SK-N-DZ (cell line): ENCODE data around the gene TRPM4.
"Not testable (repeated sequence)": the region's sequence is repeated elsewhere in the genome, so short reads cannot be mapped to it uniquely, and the experiment has no call there.

Experiments
- DNase-seq: peaks from one replicate; pipeline ENCODE4 v3.0.0-alpha.2; 2015; ENCODE audit warnings: low spot score

Gene TRPM4

DNA sequence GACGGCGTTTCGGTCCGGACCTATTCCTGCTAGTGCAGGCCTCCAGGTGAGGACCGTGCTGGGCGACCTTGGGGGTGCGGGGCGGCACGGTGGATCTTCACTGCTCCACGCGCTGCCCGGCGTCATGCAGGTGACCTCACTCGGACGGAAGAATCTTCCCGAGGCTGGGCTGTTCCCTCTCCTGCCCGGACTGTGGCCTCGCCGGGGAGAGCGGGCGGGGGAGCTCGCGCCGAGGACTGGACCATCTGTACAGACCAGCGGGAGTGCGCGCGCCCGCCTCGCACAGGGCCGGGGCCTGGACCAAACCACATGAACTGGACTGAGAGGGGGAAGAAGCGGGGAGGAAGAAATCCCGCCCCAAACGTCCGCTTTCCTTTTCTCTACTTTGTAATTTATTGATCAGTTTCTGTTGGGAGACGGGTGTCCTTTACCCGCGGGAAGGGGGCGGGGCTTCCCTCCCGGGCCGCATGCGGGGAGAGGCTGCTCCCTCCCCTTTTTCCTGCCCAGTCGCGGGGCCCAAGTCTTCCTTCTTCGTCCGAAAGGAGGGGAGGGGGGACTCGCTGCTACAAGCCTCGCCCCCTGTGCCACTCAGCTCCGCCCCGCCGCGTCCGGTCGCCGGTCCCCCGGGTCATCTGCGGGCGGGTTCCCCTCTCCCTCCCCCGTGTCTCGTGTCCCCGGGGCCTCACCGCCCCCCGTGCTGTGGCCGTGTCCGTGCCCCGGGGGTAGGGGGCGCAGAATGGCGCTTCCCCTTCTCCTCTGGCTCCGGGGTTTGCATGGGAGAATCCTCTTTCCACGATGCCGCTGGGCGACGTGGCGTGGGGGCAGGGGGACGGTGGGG lies 7.3 kb upstream of the TRPM4 start:
- DNase-seq = peak; percentile 84

DNA sequence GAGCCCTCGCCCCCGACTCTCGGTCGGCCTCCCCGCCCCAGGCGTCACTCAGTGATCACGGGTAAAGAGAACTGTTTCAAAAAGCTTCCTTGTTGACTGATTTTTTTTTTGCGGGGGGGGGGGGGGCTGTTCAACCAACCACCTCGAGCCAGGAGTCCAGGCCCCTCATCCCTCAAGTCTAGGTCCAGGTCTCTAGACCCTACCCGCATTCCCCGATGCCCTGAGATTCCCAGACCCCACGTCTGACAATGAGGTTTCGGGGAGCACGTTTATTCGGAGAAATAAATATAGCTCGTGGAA lies 6.7 kb upstream of the TRPM4 start:
- no peak for DNase-seq

DNA sequence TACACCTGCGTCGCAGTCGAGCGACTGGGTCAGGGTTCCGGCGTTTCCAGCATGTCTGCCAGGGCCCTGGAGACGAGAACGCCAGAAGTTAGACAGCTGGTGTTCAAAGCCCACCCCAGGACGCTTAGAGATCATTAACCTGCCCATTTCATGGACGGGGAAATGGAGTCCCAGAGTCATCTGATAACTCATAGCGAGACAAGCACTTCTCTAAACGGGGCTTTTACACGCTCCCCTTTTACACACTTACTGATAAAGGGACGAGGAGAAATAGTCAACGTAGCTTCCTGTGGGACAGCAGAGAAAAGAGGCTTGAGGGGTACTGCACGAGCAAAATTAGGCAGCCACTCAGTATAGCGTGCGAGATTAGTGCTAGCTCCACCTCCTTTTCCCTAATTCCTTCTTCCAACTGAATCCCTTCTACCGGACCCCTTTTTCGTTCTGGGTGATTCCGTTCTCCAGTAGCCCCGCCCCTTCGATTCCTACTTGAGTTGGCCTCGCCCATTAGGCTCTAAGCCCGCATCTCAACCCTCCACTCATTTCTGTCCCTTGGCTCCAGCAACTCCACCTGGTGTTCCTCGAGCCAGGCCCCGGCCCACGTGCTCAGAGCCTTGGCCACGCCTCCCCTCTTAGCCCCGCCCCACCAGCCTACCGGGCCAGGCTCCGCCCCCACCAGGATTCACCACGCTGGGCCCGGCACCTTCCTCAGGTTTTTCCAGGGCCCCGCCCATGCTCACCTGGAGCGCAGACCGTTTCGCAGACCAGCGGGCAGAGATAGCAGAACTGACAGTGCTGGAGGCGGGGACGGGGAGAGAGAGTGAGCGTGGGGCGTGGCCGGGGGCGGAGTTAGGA lies 6.1 kb upstream of the TRPM4 start:
- no peak for DNase-seq

DNA sequence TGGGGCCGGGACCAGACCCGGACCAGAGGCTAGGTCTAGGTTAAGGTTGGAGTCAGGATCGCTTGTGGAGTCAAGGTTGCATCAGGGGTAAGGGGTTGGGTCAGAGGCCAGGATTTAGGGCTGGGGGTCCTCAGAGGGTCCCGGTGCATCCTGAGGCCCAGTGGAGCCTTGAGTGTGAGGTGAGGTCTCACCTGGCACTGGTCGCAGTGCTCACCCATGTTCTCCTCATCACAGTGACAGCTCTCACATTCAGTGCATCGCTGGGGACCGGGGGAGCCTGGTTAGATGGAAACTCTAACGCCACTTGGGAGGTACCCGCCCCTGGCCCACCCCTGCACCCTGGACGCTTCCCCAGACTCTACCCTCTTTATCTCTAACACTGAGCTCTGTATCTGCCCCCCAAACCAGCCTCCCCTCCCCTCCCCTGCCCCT lies 5.5 kb upstream of the TRPM4 start:
- DNase-seq = no peak

DNA sequence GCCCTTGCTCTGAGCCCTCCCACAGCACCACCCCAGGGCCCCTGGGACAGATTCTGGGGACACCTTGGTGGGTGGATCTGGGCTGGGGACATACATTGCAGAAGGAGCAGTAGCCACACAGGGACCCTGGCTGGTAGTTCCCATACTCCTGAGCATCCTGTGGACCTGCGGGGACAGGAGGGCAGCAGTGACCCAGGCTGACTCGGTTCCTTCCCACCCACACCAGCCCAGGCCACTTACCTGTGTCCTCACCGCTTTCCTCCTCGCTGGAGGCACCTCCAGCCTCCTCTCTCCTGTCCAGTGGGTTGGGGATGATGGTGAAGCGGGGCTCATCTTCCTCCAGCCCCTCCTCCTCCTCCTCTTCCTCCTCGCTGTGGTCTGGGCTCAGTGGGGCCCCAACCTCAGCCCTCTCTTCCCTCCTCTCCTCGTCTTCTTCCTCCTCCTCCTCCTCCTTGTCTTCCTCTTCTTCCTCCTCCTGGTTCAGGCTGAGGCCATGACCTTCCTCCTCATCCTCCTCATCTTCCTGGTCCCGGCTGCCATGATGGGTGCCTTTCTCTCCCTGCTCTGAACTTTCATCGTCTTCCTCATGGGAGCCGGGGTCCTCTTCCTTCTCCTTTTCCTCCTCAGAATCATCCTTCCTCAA lies 4.3 kb upstream of the TRPM4 start:
- DNase-seq = no peak

DNA sequence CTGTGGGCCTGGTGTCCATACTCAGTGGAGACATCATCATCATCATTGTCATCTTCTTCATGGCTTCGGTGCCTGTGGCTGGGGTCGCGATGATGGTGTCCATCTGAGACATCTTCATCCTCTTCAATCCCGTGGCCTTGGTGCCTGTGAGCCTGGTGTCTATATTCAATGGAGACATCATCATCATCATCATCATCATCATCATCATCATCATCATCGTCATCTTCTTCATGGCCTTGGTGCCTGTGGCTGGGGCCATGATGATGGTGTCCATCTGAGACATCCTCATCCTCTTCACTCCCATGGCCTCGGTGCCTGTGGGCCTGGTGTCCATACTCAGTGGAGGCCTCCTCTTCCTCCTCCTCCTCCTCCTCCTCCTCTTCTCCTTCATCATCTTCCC lies 3.3 kb upstream of the TRPM4 start:
- no peak for DNase-seq

DNA sequence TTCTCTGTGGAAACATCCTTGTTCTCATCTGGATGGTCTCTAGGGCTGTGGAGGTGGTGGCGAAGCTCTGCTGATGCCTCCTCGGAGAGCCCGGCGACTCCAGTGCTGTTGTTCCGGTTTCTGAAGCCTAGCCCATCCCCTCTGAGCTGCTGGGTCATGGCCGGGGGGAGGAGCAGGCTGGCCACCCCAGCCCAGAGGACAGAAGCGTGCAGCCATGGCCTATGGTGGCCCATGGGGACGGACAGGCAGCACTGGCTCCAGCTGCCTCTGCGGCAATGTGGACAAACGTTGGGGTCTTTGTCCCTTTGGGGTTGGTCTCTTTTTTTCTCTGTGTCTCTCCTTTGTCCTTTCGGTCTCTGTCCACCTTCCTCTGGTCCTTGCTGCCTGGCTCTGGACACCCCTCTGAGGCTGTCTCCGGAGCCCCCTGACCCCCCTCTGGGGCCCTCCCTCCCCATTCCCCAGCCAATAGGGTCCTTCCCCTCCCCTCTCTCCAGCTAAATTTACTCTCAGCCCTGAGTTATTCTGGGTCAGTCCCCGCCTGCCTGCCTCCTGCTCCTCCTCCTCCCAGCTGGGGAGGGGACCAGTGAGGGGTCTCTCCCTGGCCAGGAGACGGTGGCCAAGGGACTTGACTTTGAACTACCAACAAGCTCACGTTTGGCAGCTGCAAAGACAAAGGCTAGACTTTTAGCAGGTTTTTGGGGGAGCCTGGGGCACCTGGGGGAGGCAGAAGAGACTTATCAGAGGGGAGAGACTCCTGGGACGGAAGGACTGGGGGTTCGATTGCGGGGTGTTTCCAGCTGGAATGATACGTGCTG lies 2.4 kb upstream of the TRPM4 start, which contains the start of gene HRC:
Gene HRC (minus strand): TSS at position 392 of the 815 bp plus-strand sequence. CDS start 159 bp downstream, at position 233.
- no peak for DNase-seq

DNA sequence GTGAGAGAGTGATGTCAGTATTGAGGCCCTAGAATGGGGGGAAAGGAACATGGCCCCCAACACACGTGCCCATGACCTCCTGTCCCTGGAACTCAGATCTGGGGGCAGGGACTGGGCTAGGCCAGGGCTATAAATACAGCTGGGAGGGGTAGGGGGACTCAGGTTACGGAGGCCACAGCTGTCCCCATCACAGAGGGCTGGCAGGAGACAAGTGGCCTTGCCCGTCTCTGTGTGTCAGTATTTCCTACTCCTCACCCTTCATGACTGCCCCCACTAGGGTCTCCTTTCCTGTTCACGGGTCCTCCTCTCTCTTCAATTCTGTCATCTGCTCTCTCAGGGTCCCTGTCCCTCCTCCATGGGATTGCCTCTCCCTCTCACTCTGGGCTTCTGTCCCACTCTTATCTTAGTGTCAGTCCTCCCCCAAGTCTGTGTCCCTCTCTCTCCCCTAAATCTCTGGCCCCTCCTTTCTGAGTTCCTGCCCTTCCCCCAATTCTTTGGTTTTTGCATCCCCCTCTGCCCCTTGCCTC lies 1.7 kb upstream of the TRPM4 start:
- no peak for DNase-seq

DNA sequence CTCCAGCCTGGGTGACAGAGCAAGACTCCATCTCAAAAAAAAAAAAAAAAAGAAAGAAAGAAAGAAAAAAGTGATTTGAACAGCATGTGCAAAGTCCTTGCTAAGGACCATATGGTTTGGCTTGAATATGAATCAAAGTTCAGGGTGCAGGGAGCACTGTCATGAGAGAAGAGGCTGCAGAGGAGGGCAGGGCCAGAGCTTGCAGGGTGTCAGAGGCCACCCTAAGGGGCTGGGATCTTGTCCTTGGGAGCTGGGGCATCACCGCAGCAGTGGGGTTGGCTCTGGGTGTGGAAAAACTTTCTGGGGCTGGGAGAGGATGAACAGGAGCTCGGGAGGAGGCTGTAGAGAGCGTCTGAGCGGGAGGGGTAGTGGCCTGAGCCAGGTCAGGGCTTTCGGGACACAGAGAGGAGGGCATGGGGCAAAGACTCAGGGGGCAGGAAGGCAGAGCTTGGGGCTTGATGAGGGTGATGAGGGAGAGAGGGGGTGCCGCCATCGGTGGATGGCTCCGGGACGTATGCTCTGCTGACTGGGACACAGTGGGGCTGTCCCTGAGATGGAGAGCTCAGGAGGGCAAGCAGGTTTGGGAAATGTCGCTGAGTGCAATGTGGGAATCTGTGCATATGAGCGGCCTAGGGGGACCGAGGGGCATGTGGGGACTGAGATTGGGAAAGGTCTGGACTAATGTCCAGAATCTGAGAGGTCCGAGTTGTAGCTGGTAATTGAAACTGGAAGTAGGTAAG lies 3.0 kb downstream of the TRPM4 start:
- DNase-seq = no peak

DNA sequence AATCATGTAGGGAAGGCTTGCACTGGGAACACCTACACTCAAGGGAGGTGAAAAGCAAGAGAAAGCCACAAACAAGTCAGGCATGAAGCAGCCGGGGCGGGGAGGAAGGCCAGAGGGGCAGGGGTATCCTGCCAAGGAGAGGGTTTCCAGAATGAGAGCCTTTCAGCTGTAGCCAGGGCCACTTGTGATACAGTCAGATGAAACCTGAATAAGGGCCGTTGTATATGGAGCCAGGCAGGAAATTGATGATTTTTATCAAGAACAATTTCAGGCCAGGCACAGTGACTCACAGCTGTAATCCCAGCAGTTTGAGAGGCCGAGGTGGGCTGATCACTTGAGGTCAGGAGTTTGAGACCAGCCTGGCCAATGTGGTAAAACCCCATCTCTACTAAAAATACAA lies 4.4 kb downstream of the TRPM4 start:
- no peak for DNase-seq

DNA sequence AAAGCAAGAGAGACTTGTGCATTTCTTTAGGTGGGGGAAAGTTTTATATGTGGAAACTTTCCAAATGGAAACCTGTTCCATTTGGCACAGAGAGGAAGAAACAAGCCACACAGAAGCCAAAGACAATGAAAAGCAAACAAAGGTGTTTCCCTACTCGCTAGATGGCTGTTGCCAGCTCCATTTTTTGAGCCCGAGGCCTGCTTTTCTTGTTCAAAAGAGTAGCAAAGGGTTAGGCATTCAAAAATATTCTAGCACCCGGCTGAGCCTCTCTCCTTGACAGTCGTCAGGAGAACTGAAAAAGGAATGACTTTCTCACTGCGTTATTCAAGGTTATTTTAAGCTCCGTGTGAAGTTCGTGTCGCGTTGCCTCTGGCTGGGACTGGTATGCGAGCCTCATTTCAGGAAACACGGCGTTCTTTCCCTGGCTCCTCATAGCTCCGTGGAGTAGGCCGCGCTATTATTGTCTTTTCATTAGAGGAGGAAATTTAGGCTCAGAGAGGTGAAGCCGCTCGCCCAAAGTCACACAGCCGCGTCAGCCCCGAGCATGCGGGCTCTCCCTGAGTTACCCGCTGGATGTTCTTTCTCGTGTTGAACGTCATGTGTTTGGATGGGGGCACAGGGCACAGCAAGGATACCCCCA lies 7.6 kb downstream of the TRPM4 start:
- DNase-seq = no peak

DNA sequence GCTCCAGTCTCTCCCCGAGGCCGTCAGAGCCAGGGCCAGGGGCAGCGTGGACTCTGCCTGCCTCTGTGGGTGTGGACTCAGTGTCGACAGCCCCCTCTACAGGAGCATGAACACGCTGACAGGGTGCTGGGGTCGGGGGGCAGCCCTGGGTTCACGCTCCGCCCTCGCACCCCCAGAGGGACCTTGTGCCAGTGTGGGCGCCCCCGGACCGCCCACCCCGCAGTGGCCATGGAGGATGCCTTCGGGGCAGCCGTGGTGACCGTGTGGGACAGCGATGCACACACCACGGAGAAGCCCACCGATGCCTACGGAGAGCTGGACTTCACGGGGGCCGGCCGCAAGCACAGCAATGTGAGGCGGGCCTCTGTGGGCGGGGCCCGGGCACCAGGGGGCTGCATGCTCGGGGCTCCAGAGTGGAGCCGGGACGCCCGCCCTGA lies 8.3 kb downstream of the TRPM4 start:
- no peak for DNase-seq

DNA sequence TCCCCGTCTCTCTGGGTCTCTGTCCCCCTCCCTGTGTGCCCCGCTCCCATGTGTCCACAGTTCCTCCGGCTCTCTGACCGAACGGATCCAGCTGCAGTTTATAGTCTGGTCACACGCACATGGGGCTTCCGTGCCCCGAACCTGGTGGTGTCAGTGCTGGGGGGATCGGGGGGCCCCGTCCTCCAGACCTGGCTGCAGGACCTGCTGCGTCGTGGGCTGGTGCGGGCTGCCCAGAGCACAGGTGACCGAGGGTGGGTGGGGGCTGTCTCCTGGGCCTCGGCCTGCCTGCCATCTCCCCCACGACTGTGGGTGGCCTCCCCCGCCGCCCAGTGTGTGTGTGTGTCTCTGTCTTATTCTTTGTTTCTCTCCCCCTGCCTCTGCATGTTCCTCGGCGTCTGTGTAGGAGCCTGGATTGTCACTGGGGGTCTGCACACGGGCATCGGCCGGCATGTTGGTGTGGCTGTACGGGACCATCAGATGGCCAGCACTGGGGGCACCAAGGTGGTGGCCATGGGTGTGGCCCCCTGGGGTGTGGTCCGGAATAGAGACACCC lies 10.3 kb downstream of the TRPM4 start:
- DNase-seq = no peak

DNA sequence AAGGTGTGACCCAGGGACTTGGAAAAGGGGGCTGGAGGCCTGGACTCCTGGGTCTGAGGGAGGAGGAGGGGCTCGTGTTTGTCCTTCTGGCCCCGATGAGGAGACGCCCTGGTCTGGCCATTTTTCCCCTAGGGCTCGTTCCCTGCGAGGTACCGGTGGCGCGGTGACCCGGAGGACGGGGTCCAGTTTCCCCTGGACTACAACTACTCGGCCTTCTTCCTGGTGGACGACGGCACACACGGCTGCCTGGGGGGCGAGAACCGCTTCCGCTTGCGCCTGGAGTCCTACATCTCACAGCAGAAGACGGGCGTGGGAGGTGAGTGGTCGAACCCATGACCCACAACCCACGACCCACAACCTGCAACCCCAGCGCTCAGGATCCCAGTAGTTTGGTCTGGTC lies 10.8 kb downstream of the TRPM4 start:
- no peak for DNase-seq

DNA sequence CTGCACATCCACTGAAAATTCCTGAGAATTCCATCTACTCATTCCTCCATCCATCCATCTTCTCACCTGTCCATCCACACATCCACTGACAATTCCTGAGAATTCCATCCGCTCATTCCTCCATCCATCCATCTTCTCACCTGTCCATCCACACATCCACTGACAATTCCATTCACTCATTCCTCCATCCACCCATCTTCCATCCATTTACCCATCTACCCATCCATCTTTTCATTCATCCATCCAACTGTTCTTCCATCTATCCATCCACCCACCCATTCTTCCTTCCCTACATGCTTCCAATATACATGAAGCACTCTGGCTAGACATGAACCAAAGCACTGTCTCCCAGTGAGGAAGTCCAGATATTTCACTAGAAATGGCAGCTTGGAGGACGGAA lies 15.6 kb downstream of the TRPM4 start:
- no peak for DNase-seq

DNA sequence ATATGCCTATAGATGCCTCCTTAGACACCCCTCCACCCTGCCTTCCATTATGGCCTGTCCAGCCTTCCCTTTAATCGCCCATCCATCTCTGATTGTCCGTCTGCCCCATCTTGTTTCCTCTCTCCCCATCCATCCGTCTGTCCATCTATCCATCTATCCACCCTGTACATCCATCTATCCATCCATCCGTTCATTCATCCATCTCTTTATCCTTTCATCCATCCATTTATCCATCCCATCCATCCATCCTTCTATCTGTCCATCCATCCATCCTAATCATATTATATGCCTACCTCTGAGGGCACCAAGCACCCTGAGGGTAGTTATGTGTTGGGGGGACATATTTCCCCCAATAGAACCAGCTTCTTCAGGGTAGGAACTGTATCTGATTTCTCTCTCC lies 23.1 kb downstream of the TRPM4 start:
- no peak for DNase-seq

DNA sequence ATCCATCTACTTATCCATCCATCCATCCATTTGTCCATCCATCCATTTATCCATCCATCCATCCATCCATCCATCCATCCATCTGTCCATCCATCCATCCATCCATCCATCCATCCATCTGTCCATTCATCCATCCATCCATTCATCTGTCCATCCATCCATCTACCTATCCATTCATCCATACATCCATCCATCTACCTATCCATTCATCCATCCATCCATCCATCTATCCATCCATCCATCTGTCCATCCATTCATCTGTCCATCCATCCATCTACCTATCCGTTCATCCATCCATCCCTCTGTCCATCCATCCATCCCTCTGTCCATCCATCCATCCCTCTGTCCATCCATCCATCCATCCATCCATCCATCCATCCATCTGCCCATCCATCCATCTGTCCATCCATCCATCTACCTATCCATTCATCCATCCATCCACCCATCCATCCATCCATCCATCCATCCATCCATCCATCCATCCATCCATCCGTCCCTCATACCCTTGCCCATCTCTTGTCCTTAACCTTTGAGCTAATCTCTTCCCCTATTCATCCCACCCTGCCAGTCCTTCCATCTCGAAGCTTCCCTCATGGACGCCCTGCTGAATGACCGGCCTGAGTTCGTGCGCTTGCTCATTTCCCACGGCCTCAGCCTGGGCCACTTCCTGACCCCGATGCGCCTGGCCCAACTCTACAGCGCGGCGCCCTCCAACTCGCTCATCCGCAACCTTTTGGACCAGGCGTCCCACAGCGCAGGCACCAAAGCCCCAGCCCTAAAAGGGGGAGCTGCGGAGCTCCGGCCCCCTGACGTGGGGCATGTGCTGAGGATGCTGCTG lies 24.6 kb downstream of the TRPM4 start:
- DNase-seq = not testable (repeated sequence)

DNA sequence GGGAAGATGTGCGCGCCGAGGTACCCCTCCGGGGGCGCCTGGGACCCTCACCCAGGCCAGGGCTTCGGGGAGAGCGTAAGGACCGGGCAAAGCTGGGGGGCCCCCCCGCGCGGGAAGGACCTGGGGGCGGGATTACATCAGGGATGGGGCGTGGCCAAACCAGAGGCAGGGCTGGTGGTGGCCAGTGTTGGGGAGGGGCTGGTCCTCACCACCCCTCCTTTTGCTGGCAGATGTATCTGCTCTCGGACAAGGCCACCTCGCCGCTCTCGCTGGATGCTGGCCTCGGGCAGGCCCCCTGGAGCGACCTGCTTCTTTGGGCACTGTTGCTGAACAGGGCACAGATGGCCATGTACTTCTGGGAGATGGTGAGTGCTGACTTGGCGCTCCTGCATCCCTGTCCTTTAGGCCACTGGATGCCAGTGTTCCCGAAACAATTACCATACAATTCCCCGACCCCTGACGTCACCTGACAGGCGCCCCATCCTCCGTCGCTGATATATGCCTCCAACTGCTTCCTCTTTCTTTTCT lies 25.3 kb downstream of the TRPM4 start:
- no peak for DNase-seq

DNA sequence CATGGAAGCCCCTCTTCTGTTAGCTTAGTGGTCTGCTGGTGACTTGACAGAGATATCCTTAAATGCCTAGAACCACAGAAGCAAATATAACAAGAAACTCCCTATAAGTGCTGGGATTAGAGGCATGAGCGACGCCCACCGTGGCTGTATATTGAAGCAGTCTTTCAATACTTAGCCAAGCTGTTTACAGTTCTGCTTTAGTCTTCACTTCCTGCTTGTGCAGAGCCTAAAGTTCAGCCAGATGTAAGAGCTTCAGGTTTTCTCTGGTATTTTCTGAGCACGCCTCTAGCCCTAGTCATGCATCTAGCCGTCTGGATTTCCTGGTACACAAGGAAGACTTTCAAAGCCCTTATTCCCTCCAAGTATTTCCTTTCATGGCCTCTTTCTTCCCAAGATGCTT lies 28.5 kb downstream of the TRPM4 start:
- DNase-seq = no peak
